Thymus (tissue), 11 donors: ENCODE results near the gene GFOD2. TPM values are rescaled to one million over a fixed set of nuclear protein-coding genes. Genes with fewer than 3 reads are reported as not detected.

Source experiments
- DNase-seq, 9 donors: peaks; one replicate each; pipeline ENCODE4 v3.0.0-alpha.2; 2013; ENCODE audit warnings: low spot score in 9 of 9, low read depth in 6 of 9, missing footprints in 1 of 9
- H3K27ac ChIP-seq, 2 donors: one replicate each; pipeline ENCODE4 v1.5.1; 2013; ENCODE audit warnings: control low read depth in 1 of 2, low read depth in 1 of 2, low read length in 1 of 2, mild to moderate bottlenecking in 1 of 2, moderate library complexity in 1 of 2
- H3K27me3 ChIP-seq, 2 donors: one replicate each; pipeline ENCODE4 v1.5.1; 2013; ENCODE audit warnings: low read length in 1 of 2; ENCODE audit not compliant: control insufficient read depth in 2 of 2, insufficient read depth in 1 of 2
- H3K36me3 ChIP-seq, 2 donors: one replicate each; pipeline ENCODE4 v1.5.1; 2013; ENCODE audit warnings: low read length in 1 of 2, mild to moderate bottlenecking in 1 of 2, moderate library complexity in 1 of 2; ENCODE audit not compliant: control insufficient read depth in 2 of 2, insufficient read depth in 2 of 2
- H3K4me1 ChIP-seq, 2 donors: one replicate each; pipeline ENCODE4 v1.5.1; 2013; ENCODE audit warnings: low read length in 2 of 2; ENCODE audit not compliant: control insufficient read depth in 2 of 2, insufficient read depth in 2 of 2
- H3K4me3 ChIP-seq, 2 donors: one replicate each; pipeline ENCODE4 v1.5.1; 2013; ENCODE audit warnings: low read length in 2 of 2, control low read depth in 1 of 2, mild to moderate bottlenecking in 1 of 2
- H3K9me3 ChIP-seq, 2 donors: one replicate each; pipeline ENCODE4 v1.5.1; 2013; ENCODE audit warnings: low read length in 1 of 2, mild to moderate bottlenecking in 1 of 2; ENCODE audit not compliant: control insufficient read depth in 2 of 2, insufficient read depth in 1 of 2
- WGBS: extraction: QIAGEN DNeasy Blood & Tissue Kit; methylation state at CpG from one replicate; pipeline ENCODE4 v1.1.7; 2013; 5-methylcytosine and 5-hydroxymethylcytosine counted together
- polyA plus RNA-seq: library from polyadenylated mRNA; stranded (reverse); fragments of 200-250 nt; gene quantifications from one replicate; pipeline ENCODE4 v1.2.3, GENCODE V29; 2013
- total RNA-seq: library from RNA; stranded (reverse); fragments of 120-200 nt; gene quantifications from one replicate; pipeline ENCODE4 v1.2.4, GENCODE V29; 2013
- donor health status: healthy.

GFOD2 gene
- total and polyA plus RNA-seq, 2 donors = 10.2 to 11.3 TPM

DNA sequence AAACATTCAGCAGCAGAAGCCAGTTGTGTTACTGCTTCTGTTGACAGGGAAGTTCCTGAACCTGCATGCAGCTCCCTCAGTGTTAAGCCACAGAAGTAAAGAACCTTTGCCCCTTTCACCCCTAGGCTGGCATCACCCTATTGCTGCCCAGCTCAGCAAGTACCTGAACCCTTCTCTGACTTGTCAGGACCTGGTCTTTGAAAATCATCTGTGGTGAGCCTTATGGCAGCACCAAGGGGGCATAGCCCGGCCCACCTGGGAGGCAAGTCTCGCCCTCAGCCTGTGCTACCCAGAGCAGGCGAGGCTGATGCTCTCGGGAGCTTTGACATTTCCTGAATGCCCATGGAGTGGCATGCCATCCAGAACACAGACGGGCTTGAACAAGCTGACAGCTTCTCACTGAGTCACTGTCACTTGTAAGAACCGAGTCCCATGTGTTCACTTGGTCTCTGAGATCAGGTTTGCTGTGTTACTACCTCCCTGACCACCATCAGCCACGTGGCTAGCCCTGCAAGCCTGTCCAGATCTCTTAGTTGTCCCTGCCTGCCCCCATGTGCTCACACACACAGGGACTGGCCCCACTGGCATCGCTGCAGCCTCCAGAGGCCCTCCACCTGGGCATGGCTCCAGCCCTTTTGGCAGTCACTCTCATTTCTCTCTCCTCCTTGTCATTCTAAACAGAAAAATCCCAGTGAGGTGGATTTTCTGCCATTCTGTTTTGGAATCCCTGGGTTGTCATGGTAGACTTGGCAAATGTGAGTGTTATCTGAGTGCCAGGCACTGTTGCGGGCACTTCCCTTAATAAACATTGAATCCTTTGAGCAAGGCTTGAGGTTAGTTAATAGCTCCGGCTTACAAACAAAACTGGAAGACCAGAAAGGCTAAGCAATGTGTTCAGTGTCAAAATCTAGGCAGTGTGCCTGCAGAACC lies 77.1 kb downstream of the GFOD2 start:
- H3K4me1 ChIP-seq = peaks cover 6 to 29% of the 10 kb centered on the region in 2 donors
- peaks cover 0 to 4% of the 10 kb centered on the region in 2 donors for H3K27me3 ChIP-seq
- no peaks in the 10 kb centered on the region for H3K9me3 ChIP-seq
- H3K36me3 ChIP-seq = peaks cover 41 to 43% of the 10 kb centered on the region in 2 donors
- WGBS = 93% methylated on average over 10 of the region's 10 CpGs
- DNase-seq = no peak
- no peak overlapping the region for H3K4me3 ChIP-seq
- H3K27ac ChIP-seq = no peak overlapping the region

DNA sequence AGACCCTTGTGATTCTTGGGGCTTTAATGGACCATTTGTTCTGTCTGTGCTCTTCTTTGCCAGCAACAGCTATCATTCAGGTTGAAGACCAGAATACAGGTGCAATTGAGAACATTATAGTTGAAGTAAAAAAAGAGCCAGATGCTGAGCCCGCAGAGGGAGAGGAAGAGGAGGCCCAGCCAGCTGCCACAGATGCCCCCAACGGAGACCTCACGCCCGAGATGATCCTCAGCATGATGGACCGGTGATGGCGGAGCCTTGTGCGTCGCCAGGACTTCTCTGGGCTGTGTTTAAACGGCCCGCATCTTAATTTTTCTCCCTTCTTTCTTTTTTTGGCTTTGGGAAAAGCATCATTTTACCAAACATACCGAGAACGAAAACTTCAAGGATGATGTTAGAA lies 81.5 kb downstream of the GFOD2 start:
- Histone ChIP-seq H3K36me3 (peaks cover 66 to 71% of the 10 kb centered on the region in 2 donors), H3K9me3 (no peaks in the 10 kb centered on the region), H3K27ac (no peak overlapping the region), H3K4me1 (no peaks in the 10 kb centered on the region), H3K4me3 (no peak overlapping the region), H3K27me3 (no peaks in the 10 kb centered on the region)
- DNase-seq = no peak
- WGBS = 96% methylated on average over 12 of the region's 12 CpGs

DNA sequence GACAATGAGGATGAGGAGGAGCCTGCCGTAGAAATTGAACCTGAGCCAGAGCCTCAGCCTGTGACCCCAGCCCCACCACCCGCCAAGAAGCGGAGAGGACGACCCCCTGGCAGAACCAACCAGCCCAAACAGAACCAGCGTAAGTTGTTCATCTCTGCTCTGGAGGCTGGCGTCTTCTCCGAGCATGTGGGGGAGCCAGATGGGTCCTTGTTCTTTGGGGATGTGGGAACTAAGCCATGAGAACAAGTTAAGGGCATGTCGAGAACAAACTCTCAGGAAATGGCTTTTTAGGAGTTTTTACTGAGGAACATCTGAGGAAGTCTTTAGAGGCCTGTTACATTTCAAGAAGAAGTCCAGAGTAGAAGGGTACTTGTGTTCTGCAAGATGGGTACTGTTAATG lies 82.4 kb downstream of the GFOD2 start:
- H3K27ac ChIP-seq = no peak overlapping the region
- WGBS = 96% methylated on average over 8 of the region's 8 CpGs
- no peak for DNase-seq
- H3K36me3 ChIP-seq = peaks cover 71 to 78% of the 10 kb centered on the region in 2 donors
- no peaks in the 10 kb centered on the region for H3K4me1 ChIP-seq
- no peak overlapping the region for H3K4me3 ChIP-seq
- H3K9me3 ChIP-seq = no peaks in the 10 kb centered on the region
- H3K27me3 ChIP-seq = no peaks in the 10 kb centered on the region

DNA sequence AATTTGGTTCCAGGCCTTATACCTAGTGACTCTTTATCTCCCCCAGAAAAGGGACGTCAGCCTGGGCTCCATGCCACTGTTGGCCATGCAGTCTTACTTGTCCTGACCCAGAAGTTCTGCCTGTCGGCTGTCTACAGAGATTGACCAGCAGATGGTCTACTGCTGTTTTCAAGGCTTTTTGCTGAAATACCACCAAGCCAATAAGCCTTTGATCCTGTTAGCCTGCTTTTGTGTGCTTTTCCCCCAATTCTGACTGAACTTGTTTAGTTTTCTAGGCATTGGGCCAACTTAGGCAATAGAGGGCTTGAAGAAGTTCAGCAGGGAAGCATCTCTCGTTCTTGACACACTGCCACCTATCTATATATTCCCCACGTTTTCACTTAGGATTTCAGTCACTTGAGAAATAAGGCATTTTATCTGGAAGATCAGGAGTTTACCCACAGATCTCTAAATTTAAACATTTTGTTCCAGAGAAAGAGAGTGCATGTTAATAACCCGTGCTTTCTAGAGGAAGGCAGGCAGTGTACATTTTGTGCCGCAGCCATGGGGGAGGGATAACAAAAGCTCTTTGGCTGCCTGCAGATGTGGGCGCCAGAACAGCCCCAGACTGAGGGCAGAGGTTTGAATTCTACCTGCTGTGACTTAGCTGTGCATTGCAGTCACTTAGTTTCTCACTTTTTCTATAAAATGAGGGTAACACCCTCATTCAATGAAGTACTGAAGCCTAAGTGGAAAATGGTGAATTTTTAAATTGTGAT lies 86.5 kb downstream of the GFOD2 start:
- 95% methylated on average over 7 of the region's 7 CpGs for WGBS
- Histone ChIP-seq H3K4me1 (no peaks in the 10 kb centered on the region), H3K9me3 (no peaks in the 10 kb centered on the region), H3K36me3 (peaks cover 80 to 92% of the 10 kb centered on the region in 2 donors), H3K27me3 (no peaks in the 10 kb centered on the region), H3K27ac (no peak overlapping the region), H3K4me3 (no peak overlapping the region)
- no peak for DNase-seq

DNA sequence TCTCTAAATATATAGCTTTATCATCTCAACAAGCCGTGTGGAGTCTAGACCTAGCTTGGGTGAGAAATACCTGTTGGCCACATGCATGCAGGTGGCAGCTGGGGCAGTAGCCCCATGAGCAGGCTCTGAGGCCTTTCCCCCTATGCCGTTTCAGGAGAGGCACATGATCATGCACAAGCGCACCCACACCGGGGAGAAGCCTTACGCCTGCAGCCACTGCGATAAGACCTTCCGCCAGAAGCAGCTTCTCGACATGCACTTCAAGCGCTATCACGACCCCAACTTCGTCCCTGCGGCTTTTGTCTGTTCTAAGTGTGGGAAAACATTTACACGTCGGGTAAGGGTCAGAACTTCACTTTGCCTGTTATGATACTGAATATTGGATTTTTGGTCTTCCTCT lies 90.9 kb downstream of the GFOD2 start:
- Histone ChIP-seq H3K4me1 (no peaks in the 10 kb centered on the region), H3K4me3 (no peak overlapping the region), H3K27ac (no peak overlapping the region), H3K9me3 (no peaks in the 10 kb centered on the region), H3K27me3 (no peaks in the 10 kb centered on the region), H3K36me3 (peaks cover 91 to 92% of the 10 kb centered on the region in 2 donors)
- DNase-seq = no peak
- WGBS = 98% methylated on average over 14 of the region's 14 CpGs

Other genes with a start within 250 kb of the GFOD2 start
- 51.8 TPM for gene ATP6V0D1, start 238.2 kb downstream of the GFOD2 start, total RNA-seq
- gene ATP6V0D1, start 238.2 kb downstream of the GFOD2 start, polyA plus RNA-seq = 44.8 TPM
- 0.09 TPM for gene AGRP, start 235.8 kb downstream of the GFOD2 start, total RNA-seq
- gene AGRP, start 235.8 kb downstream of the GFOD2 start, polyA plus RNA-seq = 0.87 TPM
- 5.7 TPM for gene RIPOR1, start 190.5 kb downstream of the GFOD2 start, total RNA-seq
- gene RIPOR1, start 190.5 kb downstream of the GFOD2 start, polyA plus RNA-seq = 25.4 TPM
- 61.0 TPM for gene CTCF, start 156.8 kb downstream of the GFOD2 start, total RNA-seq
- 44.5 TPM for gene CTCF, start 156.8 kb downstream of the GFOD2 start, polyA plus RNA-seq
- gene CARMIL2, start 74.2 kb downstream of the GFOD2 start, total RNA-seq = 19.7 TPM
- 85.6 TPM for gene CARMIL2, start 74.2 kb downstream of the GFOD2 start, polyA plus RNA-seq
- gene ACD, start 59.1 kb downstream of the GFOD2 start, total RNA-seq = 15.3 TPM
- gene ACD, start 59.1 kb downstream of the GFOD2 start, polyA plus RNA-seq = 23.4 TPM
- gene PARD6A, start 58.4 kb downstream of the GFOD2 start, total RNA-seq = 4.6 TPM
- gene PARD6A, start 58.4 kb downstream of the GFOD2 start, polyA plus RNA-seq = 5.9 TPM
- gene ENKD1, start 52.6 kb downstream of the GFOD2 start, total RNA-seq = 12.0 TPM
- 31.3 TPM for gene ENKD1, start 52.6 kb downstream of the GFOD2 start, polyA plus RNA-seq
- 5.3 TPM for gene C16orf86, start 52.5 kb downstream of the GFOD2 start, total RNA-seq
- gene C16orf86, start 52.5 kb downstream of the GFOD2 start, polyA plus RNA-seq = 9.4 TPM
- gene RANBP10, start 87.2 kb upstream of the GFOD2 start, total RNA-seq = 3.7 TPM
- 10.7 TPM for gene RANBP10, start 87.2 kb upstream of the GFOD2 start, polyA plus RNA-seq
- 0.76 TPM for gene TSNAXIP1, start 87.6 kb upstream of the GFOD2 start, total RNA-seq
- gene TSNAXIP1, start 87.6 kb upstream of the GFOD2 start, polyA plus RNA-seq = 2.0 TPM
- gene THAP11, start 123.0 kb upstream of the GFOD2 start, total RNA-seq = 38.2 TPM
- 25.7 TPM for gene THAP11, start 123.0 kb upstream of the GFOD2 start, polyA plus RNA-seq
- gene NUTF2, start 127.6 kb upstream of the GFOD2 start, total RNA-seq = 50.7 TPM
- 106 TPM for gene NUTF2, start 127.6 kb upstream of the GFOD2 start, polyA plus RNA-seq
- gene CENPT, start 128.4 kb upstream of the GFOD2 start, total RNA-seq = 25.4 TPM
- 101 TPM for gene CENPT, start 128.4 kb upstream of the GFOD2 start, polyA plus RNA-seq
- gene EDC4, start 153.7 kb upstream of the GFOD2 start, total RNA-seq = 39.7 TPM
- gene EDC4, start 153.7 kb upstream of the GFOD2 start, polyA plus RNA-seq = 45.0 TPM
- 0.28 TPM for gene NRN1L, start 165.6 kb upstream of the GFOD2 start, total RNA-seq
- 5.6 TPM for gene NRN1L, start 165.6 kb upstream of the GFOD2 start, polyA plus RNA-seq
- gene PSKH1, start 173.9 kb upstream of the GFOD2 start, total RNA-seq = 8.8 TPM
- gene PSKH1, start 173.9 kb upstream of the GFOD2 start, polyA plus RNA-seq = 12.6 TPM
- gene CTRL, start 212.5 kb upstream of the GFOD2 start, total RNA-seq = 0.61 TPM
- gene CTRL, start 212.5 kb upstream of the GFOD2 start, polyA plus RNA-seq = 6.4 TPM
- gene PSMB10, start 217.5 kb upstream of the GFOD2 start, total RNA-seq = 258 TPM
- 109 TPM for gene PSMB10, start 217.5 kb upstream of the GFOD2 start, polyA plus RNA-seq
- 4.4 TPM for gene LCAT, start 224.8 kb upstream of the GFOD2 start, total RNA-seq
- gene LCAT, start 224.8 kb upstream of the GFOD2 start, polyA plus RNA-seq = 51.9 TPM
- 13.4 TPM for gene SLC12A4, start 249.3 kb upstream of the GFOD2 start, total RNA-seq
- gene SLC12A4, start 249.3 kb upstream of the GFOD2 start, polyA plus RNA-seq = 22.6 TPM